ENCODE data around the gene HAGHL.

- TF ChIP-seq CTCF (conservative IDR thresholded peaks at IDR 0.05; ENCODE audit: low read depth in 2 of 2): no peak
- TF ChIP-seq EZH2 (IDR thresholded peaks at IDR 0.05; ENCODE audit: low read depth, unreplicated experiment): no peak
- no peak for TF ChIP-seq POLR2AphosphoS5 (IDR thresholded peaks at IDR 0.05; ENCODE audit: low read depth)
- TF ChIP-seq REST (IDR thresholded peaks at IDR 0.05; ENCODE audit: unreplicated experiment): no peak
- TF ChIP-seq JUNB (IDR thresholded peaks at IDR 0.05; ENCODE audit: unreplicated experiment): no peak
- no peak for TF ChIP-seq CREB1 (CRISPR knock-in tag; IDR thresholded peaks at IDR 0.05; ENCODE audit: low read depth)
- no peak for TF ChIP-seq EZH2phosphoT487 (IDR thresholded peaks at IDR 0.05; ENCODE audit: unreplicated experiment)
- TF ChIP-seq ZNF331 (CRISPR knock-in tag; IDR thresholded peaks at IDR 0.05; ENCODE audit: low read depth): no peak
- TF ChIP-seq ETS1 (IDR thresholded peaks at IDR 0.05): no peak
- no peak for TF ChIP-seq ZNF114 (CRISPR knock-in tag; IDR thresholded peaks at IDR 0.05)
- no peak for TF ChIP-seq STAT1 (IDR thresholded peaks at IDR 0.05; ENCODE audit: unreplicated experiment)
- TF ChIP-seq ZNF462 (CRISPR knock-in tag; IDR thresholded peaks at IDR 0.05): no peak
Measured at GRCh38 chr16:717450-718245, 9.3 kb upstream of the HAGHL start.
